Activated CD8-positive, alpha-beta memory T cell treated with anti-CD3 and anti-CD28 coated beads, Interleukin-2, amount 50 U/mL, for 24 hours (primary cell): ENCODE measurements around the gene NOD2.

Source experiments
- DNase-seq: peaks from one replicate; pipeline ENCODE4 v3.0.0-alpha.2; 2020; ENCODE audit errors: extremely low read depth

Gene NOD2

DNA sequence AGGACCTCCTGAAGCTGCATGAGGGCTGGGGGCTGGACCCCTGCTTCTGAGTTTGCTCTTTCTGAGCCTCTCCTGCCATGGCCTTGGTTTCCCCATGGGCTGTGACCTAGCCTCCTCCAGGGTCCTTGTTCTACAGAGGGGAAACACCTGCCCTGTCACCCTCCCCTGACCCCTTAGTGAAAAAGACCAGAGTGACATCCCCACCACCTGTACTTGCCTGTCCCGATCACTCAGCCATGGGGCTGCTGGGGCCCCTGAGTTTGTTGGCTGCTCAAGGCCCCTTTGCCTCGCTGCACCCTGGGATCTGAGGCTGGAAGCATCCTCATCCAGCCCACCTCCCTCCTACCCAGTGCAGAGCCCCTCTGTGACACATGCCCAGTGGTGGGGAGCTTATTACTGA lies 800 bp downstream of the NOD2 start:
- no peak for DNase-seq

DNA sequence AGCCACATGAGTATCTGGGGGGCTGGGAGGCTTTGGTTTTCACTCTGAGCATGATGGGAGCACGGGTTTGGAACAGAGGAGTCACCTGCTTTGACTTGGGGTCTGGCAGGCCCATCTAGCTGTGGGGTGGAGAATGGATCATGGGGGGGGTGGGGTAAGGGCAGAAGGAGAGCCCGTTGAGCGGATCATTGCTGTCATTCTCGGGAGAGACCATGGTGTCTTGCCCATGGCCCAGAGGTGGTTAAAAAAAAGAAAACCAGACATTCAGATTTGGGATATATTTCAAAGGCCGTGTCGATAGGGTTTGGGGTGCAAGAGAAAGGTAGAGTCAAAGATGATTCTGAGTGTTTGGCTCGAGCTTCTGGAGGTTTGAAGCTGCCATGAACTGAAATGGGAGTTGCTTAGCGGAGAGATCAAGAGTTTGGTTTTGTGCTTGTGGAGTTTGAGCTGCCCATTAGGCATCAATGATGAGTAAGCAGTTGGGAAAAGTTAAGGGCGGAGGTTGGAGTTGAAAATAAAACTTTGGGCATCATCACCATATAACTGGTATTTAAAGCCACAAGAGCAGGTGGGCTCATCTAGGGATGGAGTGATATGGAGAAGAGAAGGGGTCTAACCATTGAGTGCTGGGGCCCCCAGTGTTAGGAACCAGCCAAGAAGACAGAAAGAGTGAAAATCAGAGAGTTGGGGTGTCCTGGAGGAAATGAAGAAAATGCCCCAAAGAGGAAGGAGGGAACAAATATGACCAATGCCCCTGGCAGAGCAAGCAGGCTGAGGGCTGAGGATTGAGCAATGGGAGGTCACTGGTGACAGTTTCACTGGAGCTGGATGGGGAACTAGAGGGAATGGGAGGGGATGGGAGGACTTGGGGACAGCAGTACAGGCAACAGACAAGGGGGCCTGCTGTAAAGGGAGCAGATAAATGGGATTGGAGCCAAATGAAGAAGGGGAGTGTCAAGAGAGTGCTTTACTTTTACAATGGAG lies 1.9 kb downstream of the NOD2 start:
- DNase-seq: no peak

DNA sequence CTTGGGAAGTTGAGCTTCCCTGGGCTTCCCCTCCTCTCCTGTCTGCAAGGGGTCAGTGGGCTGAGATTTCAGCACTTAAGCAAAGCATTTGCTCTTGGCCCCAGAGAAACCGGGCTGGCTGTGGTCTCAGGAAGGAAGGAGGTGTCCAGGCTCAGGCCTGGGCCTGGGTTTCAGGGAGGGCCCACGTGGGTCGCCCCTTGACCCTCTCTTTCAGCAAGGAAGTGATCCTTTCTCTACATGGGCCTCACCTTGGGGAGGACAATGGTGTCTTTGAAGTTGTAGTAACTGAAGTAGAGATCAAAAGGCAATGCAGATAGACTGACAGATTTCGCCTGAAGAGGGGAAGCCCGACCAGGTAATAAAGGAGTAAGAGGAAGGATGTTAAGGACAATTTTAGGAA lies 2.7 kb downstream of the NOD2 start:
- DNase-seq: no peak

DNA sequence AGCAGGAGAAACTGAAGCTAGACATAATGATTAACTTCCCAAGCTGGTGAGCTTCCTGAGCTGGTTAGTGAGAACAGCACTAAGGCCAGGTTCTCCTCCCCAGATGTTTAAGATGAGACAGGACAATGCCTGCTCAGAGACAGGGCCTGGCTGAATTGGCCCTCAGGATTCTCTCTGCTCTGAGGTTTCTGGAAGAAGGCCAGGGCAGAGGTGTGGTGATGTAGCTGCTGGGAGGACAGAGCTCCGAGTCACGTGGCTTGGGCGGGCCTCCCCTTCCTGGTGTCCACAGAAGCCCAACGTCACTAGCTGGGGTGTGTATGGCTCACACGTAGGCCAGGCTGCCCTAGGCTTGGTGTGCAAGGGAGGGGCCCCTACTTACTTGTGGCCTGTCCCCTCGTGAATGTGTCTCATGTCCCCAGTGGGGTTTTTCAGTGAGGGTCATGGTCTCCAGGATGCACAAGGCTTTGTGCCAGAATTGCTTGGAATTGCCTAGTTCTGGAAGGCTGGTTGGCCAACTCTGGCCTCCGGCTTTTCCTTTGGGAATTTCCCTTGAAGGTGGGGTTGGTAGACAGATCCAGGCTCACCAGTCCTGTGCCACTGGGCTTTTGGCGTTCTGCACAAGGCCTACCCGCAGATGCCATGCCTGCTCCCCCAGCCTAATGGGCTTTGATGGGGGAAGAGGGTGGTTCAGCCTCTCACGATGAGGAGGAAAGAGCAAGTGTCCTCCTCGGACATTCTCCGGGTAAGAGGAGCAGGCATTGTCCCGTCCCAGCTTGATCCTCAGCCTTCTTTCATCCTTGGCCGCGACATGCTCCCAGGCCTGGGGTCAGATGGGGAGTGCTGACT lies 3.4 kb downstream of the NOD2 start:
- no peak for DNase-seq

DNA sequence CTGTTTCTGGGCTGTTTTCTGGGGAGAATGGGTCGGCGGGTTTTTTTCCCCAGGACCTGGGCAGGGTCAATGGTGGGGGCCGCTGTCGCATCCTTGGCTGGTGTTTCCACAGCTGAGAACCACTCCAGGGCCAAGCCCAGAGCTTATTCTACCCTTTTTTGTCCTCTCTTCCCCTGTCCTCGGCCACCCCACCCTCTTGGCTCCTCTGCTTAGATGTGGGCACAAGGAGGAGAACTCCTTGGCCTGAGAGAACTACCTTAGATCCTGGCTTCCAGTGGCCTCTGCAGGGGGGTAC lies 4.0 kb downstream of the NOD2 start:
- DNase-seq: no peak

DNA sequence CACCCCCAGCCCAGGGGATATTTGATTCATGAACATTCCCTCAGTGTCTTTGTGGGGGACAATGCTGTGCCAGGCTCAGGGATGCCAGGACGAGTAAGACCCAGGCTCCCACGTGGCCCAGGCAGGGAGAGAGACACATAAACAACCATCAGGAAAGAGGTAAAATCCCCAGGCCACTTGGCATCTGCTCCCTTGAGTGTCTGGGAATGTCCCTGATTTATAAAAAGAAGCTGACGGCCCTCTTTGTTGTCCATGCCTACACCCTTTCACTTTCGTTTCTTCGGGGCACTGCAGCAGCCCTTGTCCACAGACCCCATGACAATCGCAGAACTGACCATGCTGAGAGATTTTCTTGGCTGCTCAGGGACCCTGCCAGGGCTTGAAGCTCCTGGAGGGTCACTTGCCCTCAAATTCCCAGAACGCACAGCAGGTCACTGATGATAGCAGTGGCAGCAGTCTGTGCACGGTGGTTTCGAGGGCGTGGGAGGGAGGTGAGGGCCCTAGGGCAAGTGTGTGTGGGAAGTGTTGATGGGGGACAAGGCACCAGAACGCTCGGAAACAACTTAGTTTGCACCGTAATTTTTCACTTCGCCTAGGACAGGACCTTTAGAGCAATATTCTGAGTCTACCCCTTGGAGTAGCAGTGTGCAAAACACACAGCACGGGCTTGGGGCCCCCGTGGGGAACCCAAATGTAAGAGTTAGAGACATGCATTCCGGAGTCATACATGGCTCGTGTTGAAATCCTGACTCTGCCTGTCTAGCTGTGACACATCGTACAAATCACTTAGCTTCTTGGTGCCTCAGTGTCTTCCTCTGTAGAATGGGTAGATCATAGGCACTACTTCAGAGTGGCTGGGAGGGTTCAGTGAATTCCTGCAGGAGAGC lies 4.7 kb downstream of the NOD2 start:
- DNase-seq: no peak

DNA sequence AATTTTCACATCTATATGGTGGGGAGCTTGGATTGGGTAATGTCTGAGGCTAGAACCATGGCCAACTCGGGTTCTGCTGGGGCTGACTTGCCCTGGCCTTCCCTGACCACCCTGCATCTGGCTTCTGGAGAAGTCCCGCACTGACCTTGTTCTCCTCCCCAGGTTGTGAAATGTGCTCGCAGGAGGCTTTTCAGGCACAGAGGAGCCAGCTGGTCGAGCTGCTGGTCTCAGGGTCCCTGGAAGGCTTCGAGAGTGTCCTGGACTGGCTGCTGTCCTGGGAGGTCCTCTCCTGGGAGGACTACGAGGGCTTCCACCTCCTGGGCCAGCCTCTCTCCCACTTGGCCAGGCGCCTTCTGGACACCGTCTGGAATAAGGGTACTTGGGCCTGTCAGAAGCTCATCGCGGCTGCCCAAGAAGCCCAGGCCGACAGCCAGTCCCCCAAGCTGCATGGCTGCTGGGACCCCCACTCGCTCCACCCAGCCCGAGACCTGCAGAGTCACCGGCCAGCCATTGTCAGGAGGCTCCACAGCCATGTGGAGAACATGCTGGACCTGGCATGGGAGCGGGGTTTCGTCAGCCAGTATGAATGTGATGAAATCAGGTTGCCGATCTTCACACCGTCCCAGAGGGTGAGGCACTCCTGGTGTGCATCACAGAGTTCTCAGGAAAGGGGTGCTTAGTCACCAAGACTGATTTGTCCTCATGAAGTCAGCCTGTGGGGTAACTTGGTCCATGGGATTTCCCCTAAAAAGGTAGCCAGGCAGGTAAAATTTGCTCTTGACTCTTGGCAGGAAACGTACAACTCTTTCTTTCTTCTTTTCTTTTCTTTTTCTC lies 6.1 kb downstream of the NOD2 start:
- DNase-seq: peak; percentile 54

DNA sequence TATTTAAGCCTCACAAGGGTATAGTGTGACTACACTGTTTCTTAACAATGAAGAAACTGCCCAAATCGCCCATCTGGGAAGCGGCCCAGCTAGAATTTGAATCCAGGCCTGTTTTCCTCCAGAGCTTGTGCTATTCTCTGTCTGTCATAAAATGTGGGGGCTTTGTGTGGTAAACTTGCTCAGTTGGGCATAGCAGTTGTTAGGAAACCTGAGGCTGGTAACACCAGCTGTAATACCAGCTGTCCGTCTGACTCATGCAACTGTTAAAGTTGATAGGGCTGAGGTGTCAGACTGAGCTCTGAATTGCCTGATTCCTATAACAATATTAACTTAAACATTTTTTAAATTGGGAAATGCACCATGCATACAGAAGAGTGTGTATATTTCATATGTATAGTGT lies 9.3 kb downstream of the NOD2 start:
- DNase-seq: no peak

DNA sequence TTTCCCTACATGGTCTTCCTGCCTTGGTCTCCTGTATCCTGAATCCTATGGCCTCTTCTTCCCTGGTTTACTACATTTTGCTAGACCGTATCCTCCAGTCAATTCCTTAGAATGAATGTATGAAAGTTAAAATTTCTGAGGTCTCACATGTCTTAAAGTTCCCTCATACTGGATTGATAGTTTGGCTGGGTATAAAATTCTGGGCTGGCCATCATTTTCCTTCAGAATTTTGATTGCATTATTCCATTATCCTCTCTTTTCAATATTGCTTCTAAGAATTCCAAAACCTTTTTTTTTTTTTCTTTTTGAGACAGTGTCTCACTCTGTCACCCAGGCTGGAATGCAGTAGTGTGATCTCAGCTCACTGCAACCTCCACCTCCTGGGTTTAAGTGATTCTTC lies 10.8 kb downstream of the NOD2 start:
- DNase-seq: no peak

DNA sequence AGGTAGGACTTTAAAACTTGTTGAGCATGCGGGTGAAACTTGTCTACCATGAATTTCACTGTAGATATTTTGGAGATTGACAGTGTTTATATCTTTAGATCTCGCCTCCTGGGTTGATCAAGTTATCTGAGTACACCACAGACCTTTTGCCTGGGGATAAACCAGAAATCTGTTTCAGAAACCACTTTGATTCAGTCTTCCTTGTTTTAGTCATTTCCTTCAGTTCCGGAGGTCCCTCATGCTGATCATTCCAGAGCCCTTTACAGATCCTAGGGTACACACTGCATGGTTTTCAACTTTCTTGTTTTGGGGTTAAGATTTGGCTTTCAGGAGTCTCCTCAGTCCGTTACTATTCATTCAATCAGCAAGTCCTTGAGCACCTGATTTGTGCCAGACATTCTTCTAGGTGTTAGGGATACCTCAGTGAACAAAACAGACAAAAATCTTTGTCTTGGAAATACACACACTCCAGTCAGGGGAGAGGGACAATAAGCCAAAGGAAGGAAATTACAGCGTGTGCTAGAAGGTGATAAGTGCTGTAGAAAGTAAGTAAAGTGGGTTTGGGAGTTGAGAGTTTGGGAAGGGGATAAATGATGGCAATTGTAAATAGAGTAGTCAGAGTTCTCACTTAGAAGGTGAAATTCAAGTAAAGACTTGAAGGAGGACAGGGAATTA lies 12.2 kb downstream of the NOD2 start:
- DNase-seq: no peak

DNA sequence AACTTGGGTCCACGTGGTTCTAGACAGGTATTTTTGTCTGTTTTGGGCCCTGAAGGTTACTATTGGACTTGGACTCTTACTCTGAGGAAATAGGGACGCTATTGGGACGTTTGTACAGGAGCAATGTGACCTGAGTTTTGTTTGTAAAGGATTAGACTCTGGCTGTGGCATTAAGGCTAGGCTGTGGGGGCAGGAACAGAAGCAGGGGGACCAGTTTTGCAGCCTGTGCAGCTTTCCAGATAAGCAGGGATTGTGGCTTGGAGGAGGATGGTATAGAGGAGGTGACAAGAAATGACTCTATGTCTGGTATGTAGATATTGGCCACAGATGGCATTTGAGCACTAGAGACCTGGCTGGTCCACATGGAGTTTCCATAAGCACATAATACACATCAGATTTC lies 12.8 kb downstream of the NOD2 start:
- no peak for DNase-seq

DNA sequence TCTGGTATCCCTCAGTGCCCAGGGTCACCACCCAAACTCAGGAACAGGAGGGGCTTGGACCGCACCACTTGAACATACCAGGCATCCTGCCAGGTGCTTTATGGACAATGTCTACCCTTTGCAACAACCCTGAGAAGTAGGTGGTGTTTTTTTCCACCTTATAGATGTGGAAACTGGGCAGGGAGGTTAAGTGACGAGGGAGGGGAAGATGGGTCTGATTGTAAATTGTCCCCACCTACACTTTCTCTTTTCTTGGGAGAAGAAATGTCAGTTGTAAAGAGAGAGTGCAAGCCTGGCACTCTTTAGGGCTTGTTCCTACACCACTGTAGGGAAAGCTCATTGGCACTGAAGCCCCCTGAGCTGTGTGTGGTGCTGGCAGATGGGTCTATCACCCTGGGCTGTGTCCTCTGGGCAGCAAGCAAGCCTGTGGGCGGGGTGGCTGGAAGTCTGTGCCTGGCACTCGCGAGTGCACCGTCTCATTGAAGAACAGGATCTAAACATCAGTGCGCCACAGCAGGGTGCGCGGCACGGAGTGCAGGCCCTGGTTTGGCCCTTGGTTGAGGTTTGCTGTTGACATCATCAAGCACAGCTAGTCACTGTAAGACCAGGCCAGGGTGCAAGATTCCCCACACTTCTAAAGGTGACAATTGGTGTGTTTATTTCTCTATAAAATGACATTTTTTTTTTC lies 15.1 kb downstream of the NOD2 start:
- DNase-seq: no peak

DNA sequence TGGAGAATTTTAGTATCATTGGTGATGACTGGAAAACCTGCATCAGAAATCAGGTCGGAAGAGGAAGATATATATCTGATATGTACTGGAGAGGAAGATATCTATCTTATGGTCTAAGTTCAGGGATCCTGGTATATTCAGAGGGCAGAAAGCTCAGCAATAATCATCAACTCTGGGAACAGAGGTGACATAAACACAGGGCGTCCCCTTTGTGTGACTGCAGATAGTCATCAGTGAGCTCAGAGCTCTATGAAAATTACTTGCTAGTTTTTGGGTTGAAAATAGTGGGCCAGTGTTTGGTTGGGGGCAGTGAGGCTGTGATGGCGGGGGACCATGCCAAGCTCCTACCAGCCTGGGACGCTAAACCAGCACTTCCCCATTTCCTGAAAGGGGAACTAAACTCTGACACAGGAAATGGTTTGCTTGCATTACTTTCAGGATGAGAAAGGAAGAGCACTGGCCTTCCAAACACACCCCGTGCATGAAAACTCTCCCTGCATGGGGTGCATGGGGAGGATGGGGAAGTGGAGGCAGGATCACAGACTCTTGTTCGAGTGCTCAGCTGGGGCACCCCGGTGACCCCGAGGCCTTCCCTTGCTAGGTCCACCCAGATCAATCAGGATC lies 15.8 kb downstream of the NOD2 start:
- no peak for DNase-seq

DNA sequence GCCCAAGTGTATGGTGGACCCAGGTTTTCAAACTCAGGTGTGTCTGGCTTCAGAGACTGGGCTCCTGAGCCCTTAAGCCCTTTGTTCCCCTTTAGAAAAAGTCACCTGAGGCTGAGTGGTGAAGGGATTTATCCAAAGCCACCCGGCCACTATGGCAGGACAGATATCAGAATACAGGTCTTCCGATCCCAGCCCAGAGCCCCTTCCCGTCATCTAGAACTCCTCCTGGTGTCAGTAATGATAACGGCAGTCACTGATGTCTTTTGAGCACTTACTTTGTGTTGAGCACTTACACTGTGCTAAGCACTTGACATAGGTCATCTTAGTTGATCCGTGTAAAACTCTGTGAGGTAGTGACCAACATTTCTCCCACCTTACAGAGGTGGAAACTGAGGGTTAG lies 16.6 kb downstream of the NOD2 start:
- no peak for DNase-seq

DNA sequence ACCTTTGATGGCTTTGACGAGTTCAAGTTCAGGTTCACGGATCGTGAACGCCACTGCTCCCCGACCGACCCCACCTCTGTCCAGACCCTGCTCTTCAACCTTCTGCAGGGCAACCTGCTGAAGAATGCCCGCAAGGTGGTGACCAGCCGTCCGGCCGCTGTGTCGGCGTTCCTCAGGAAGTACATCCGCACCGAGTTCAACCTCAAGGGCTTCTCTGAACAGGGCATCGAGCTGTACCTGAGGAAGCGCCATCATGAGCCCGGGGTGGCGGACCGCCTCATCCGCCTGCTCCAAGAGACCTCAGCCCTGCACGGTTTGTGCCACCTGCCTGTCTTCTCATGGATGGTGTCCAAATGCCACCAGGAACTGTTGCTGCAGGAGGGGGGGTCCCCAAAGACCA lies 17.6 kb downstream of the NOD2 start:
- DNase-seq: no peak

DNA sequence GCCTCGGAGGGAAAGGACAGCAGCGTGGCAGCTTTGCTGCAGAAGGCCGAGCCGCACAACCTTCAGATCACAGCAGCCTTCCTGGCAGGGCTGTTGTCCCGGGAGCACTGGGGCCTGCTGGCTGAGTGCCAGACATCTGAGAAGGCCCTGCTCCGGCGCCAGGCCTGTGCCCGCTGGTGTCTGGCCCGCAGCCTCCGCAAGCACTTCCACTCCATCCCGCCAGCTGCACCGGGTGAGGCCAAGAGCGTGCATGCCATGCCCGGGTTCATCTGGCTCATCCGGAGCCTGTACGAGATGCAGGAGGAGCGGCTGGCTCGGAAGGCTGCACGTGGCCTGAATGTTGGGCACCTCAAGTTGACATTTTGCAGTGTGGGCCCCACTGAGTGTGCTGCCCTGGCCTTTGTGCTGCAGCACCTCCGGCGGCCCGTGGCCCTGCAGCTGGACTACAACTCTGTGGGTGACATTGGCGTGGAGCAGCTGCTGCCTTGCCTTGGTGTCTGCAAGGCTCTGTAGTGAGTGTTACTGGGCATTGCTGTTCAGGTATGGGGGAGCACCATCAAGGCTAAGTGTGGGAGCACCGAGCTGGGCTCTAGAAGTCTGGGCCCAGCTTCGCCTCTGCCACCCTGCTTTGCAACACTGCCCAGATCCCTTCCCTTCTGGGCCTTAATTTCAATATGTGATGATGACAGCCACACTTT lies 18.6 kb downstream of the NOD2 start:
- DNase-seq: no peak

DNA sequence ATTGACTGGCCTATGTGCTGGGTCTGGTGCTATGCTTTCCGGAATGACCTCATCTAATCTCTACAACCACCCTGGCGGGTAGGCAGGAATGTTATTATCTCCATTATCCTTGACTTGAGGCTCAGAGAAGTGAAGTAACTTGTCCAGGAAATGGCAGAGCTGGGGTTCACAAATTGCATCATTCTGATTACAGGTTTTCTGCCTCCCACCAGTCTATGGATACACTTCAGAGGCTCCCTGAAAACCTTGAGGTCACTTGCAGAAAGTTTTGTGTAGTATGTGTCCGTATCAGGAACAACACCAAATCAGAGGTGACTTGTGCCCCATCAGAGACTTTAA lies 19.1 kb downstream of the NOD2 start:
- DNase-seq: no peak

DNA sequence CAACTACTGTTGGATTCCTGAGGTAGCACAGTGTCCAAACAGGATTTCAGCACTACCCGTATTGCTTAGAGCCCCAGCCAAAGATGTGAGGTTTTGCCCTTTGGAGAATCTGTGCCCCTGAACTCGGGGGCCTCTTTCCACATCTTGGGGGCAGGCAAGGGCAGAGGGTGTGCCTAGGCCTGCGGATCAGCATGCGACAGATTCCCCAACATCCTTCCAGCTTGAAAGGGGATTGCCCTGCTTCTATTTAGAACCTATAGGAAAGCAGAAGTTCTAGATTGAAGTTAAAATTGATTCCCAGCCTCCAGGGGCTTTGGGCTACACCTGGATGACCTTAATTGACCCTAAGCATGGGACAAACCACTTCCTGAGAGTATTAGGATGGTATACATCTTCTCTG lies 19.6 kb downstream of the NOD2 start:
- DNase-seq: no peak

DNA sequence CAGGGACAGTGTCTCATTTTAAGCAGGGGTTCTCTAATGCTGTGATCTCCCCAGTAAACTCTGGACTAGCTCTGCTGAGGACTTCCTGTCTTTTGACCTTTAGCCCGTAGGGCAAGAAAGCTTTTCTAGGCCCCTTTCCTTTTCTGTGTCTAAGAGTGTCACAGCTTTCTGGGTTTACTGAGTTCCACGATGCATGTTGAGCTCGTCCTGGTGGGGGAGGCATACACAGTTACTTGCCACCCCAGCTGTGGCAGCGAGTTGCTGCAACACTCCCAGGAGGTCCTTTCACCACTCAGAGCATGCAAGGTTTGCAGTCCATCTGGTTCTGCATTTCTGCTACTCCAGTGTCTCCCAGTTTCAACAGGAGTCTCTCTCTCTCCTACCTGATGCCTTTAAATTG lies 23.7 kb downstream of the NOD2 start:
- no peak for DNase-seq
